K562 (cell line): Measurements from ENCODE around the gene HAL. TPM values are rescaled to one million over a fixed set of nuclear protein-coding genes. Genes with fewer than 3 reads are reported as not detected.

Source experiments
- BMI1 ChIP-seq: fragments of 150-350 bp; IDR thresholded peaks from 2 replicates; pipeline ENCODE4 v1.6.1; 2014; ENCODE audit warnings: low read length
- CBX5 ChIP-seq: IDR thresholded peaks from 2 replicates; pipeline ENCODE4 v1.6.1; 2014; ENCODE audit warnings: low read depth, borderline replicate concordance
- MED1 ChIP-seq: sonication (generic); formaldehyde crosslinking; IDR thresholded peaks from 2 replicates; pipeline ENCODE4 v1.8.1; 2023; ENCODE audit warnings: missing genetic modification reagents, borderline replicate concordance
- MIER1 ChIP-seq: fragments of 450-650 bp; IDR thresholded peaks from 2 replicates; pipeline ENCODE4 v1.6.1; 2016; ENCODE audit warnings: antibody characterized with exemption, mild to moderate bottlenecking, low read depth
- NR4A1 ChIP-seq, 2 experiments: fragments of 250-450 bp in 1 of 2; fragments of 450-650 bp in 1 of 2; sonication (Bioruptor Pico) in 1 of 2; IDR thresholded peaks; 2 replicates each; pipeline versions ENCODE4 v1.4.0 to v1.6.1; 2016 to 2020; ENCODE audit warnings: mild to moderate bottlenecking in 2 of 2, missing compliant biosample characterization in 1 of 2, missing genetic modification characterization in 1 of 2, moderate library complexity in 1 of 2
- SREBF1 ChIP-seq: fragments of 150-350 bp; IDR thresholded peaks from 2 replicates; pipeline ENCODE4 v1.6.1; 2014; ENCODE audit warnings: antibody characterized with exemption, low read depth, low read length, borderline replicate concordance
- TEAD1 ChIP-seq, 2 experiments: fragments of 450-650 bp in 1 of 2; sonication (generic) in 1 of 2; formaldehyde crosslinking; IDR thresholded peaks; 2 replicates each; pipeline versions ENCODE4 v1.4.0 to v1.8.0; 2020 to 2022; ENCODE audit warnings: mild to moderate bottlenecking in 2 of 2, missing genetic modification reagents in 1 of 2
- U2AF2 ChIP-seq: fragments of 200-400 bp; formaldehyde crosslinking; optimal IDR thresholded peaks from 2 replicates; pipeline ENCODE3; 2017; ENCODE audit warnings: low read depth, mild to moderate bottlenecking, low read length
- XRCC4 ChIP-seq: IDR thresholded peaks from one replicate; pipeline ENCODE4 v1.6.1; 2011; ENCODE audit not compliant: insufficient read depth, insufficient read length; ENCODE audit errors: extremely low read depth
- XRCC5 ChIP-seq: fragments of 200-400 bp; formaldehyde crosslinking; IDR thresholded peaks from 2 replicates; pipeline ENCODE4 v1.6.1; 2017; ENCODE audit warnings: low read depth, mild to moderate bottlenecking, low read length
- ZC3H8 ChIP-seq: fragments of 450-650 bp; IDR thresholded peaks from 2 replicates; pipeline ENCODE4 v1.6.1; 2017
- ZNF316 ChIP-seq: fragments of 450-650 bp; IDR thresholded peaks from 2 replicates; pipeline ENCODE4 v1.6.1; 2016
- ZNF354B ChIP-seq: fragments of 250-450 bp; sonication (Bioruptor Pico); IDR thresholded peaks from 2 replicates; pipeline ENCODE4 v1.4.0; 2020
- ZNF551 ChIP-seq: fragments of 250-450 bp; sonication (Bioruptor Pico); IDR thresholded peaks from 2 replicates; pipeline ENCODE4 v1.5.0; 2021; ENCODE audit warnings: mild to moderate bottlenecking, moderate library complexity
- ZNF780A ChIP-seq: fragments of 250-450 bp; sonication (Bioruptor Pico); IDR thresholded peaks from 2 replicates; pipeline ENCODE4 v1.5.0; 2021; ENCODE audit warnings: mild to moderate bottlenecking
- polyA plus RNA-seq, 8 experiments: library from polyadenylated mRNA; depleted of rRNA in 4 of 8; stranded (reverse) in 5 of 8; unstranded in 3 of 8; fragments of >200 nt; fragmentation: Nextera tagmentation in 2 of 8; fragmentation: Illumina TruSeq in 1 of 8; extraction: Ambion mirVana in 2 of 8; extraction: Trizol in 1 of 8; gene quantifications; 2 replicates each; pipeline versions ENCODE4 v1.2.1 to v1.2.3, GENCODE V29; 2011 to 2014; ENCODE audit warnings: inconsistent platforms in 1 of 8, missing spikeins in 1 of 8
- total RNA-seq, 7 experiments: library from RNA; depleted of rRNA in 6 of 7; stranded (reverse); fragments of >200 nt in 6 of 7; fragmentation: Illumina TruSeq in 2 of 7; extraction: Trizol in 2 of 7; gene quantifications; 2 replicates each; pipeline versions ENCODE4 v1.2.1 to v1.2.3, GENCODE V29; 2011 to 2021; ENCODE audit warnings: low replicate concordance in 1 of 7
- TF ChIP-seq, protein P1 (sequence below): sonication (generic); formaldehyde crosslinking; IDR thresholded peaks from 2 replicates; pipeline ENCODE4 v1.8.0; 2022; ENCODE audit warnings: mild to moderate bottlenecking, missing genetic modification reagents
- TF ChIP-seq, protein P2 (sequence below): sonication (generic); formaldehyde crosslinking; IDR thresholded peaks from 2 replicates; pipeline ENCODE4 v1.8.1; 2023; ENCODE audit warnings: mild to moderate bottlenecking, missing genetic modification reagents, moderate library complexity
- TF ChIP-seq, protein P3 (sequence below): fragments of 250-450 bp; sonication (Bioruptor Pico); IDR thresholded peaks from 2 replicates; pipeline ENCODE4 v1.5.0; 2022; ENCODE audit warnings: mild to moderate bottlenecking
- TF ChIP-seq, protein P4 (sequence below): fragments of 450-650 bp; IDR thresholded peaks from 2 replicates; pipeline ENCODE4 v1.6.1; 2018; ENCODE audit not compliant: partially characterized antibody

HAL gene
- total and polyA plus RNA-seq, 9 of the 15 experiments (the other 6 are each of a cell fraction or from before 2014, with no cell fraction given): 0.03 to 0.36 (median 0.20) TPM; not detected in 4

DNA sequence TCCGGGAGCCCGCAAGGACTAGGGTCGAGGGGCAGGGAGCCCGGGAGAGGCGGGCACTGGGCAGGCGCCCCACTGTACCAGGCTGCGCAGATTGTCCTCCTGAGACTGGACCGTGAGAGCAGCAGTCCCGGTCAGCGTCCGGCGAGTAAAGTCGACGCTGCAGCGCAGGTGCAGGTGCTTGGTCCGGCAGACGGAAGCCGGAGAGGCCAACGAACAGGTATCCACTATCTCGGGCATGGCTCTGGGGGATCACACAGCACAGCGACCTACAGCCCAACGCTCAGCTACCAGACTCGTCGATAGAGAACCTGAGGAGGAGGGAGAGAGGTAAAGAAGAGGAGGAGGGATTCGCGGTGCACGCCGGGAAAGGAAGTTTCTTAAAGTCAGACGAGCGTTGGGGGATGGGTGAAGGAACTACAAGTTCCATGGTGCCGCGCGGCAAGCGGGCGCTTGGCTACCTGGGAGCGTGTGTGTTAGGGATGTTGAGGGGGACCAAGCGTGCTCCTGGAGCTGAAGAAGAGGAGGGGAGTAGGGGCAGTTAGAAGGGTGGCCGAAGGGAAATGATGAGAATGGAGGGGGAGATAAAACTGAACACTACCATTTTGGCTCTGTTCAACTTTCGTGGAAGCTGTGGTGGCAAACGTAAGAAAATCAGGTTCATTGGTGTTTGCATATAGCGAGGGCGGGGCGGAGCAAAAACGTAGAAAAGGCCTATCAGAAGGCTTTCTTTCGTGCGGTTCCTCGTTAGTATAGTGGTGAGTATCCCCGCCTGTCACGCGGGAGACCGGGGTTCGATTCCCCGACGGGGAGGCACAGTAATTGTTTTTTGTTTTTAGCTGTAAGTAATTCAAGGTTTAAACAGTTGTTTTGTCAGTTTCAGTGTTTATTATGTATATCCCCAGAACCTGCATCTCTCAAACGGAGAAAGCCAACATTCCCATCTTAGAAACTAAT is 39.4 kb upstream of the HAL start, which contains the start of gene LTA4H (continued):
- TF ChIP-seq NR4A1 (CRISPR knock-in tag; IDR thresholded peaks at IDR 0.05): no peak
- TF ChIP-seq NR4A1 (tag; IDR thresholded peaks at IDR 0.05): peak; percentile 49; the same call in 1 of the 2 replicates
- no peak for TF ChIP-seq ZC3H8
- TF ChIP-seq XRCC4: no peak
- TF ChIP-seq, protein P1, sequence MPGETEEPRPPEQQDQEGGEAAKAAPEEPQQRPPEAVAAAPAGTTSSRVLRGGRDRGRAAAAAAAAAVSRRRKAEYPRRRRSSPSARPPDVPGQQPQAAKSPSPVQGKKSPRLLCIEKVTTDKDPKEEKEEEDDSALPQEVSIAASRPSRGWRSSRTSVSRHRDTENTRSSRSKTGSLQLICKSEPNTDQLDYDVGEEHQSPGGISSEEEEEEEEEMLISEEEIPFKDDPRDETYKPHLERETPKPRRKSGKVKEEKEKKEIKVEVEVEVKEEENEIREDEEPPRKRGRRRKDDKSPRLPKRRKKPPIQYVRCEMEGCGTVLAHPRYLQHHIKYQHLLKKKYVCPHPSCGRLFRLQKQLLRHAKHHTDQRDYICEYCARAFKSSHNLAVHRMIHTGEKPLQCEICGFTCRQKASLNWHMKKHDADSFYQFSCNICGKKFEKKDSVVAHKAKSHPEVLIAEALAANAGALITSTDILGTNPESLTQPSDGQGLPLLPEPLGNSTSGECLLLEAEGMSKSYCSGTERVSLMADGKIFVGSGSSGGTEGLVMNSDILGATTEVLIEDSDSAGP: no peak
- TF ChIP-seq CBX5: no peak
- no peak for TF ChIP-seq U2AF2
- TF ChIP-seq BMI1: no peak
- no peak for TF ChIP-seq MIER1
- TF ChIP-seq ZNF780A: no peak
- TF ChIP-seq TEAD1 (CRISPR knock-in tag; IDR thresholded peaks at IDR 0.05): no peak
- TF ChIP-seq, protein P2, sequence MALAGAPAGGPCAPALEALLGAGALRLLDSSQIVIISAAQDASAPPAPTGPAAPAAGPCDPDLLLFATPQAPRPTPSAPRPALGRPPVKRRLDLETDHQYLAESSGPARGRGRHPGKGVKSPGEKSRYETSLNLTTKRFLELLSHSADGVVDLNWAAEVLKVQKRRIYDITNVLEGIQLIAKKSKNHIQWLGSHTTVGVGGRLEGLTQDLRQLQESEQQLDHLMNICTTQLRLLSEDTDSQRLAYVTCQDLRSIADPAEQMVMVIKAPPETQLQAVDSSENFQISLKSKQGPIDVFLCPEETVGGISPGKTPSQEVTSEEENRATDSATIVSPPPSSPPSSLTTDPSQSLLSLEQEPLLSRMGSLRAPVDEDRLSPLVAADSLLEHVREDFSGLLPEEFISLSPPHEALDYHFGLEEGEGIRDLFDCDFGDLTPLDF: no peak
- no peak; the same call in 1 of the 2 replicates for TF ChIP-seq XRCC5
- TF ChIP-seq, protein P3, sequence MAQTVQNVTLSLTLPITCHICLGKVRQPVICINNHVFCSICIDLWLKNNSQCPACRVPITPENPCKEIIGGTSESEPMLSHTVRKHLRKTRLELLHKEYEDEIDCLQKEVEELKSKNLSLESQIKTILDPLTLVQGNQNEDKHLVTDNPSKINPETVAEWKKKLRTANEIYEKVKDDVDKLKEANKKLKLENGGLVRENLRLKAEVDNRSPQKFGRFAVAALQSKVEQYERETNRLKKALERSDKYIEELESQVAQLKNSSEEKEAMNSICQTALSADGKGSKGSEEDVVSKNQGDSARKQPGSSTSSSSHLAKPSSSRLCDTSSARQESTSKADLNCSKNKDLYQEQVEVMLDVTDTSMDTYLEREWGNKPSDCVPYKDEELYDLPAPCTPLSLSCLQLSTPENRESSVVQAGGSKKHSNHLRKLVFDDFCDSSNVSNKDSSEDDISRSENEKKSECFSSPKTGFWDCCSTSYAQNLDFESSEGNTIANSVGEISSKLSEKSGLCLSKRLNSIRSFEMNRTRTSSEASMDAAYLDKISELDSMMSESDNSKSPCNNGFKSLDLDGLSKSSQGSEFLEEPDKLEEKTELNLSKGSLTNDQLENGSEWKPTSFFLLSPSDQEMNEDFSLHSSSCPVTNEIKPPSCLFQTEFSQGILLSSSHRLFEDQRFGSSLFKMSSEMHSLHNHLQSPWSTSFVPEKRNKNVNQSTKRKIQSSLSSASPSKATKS (CRISPR knock-in tag): no peak
- no peak for TF ChIP-seq ZNF354B (CRISPR knock-in tag)
- TF ChIP-seq, protein P4, sequence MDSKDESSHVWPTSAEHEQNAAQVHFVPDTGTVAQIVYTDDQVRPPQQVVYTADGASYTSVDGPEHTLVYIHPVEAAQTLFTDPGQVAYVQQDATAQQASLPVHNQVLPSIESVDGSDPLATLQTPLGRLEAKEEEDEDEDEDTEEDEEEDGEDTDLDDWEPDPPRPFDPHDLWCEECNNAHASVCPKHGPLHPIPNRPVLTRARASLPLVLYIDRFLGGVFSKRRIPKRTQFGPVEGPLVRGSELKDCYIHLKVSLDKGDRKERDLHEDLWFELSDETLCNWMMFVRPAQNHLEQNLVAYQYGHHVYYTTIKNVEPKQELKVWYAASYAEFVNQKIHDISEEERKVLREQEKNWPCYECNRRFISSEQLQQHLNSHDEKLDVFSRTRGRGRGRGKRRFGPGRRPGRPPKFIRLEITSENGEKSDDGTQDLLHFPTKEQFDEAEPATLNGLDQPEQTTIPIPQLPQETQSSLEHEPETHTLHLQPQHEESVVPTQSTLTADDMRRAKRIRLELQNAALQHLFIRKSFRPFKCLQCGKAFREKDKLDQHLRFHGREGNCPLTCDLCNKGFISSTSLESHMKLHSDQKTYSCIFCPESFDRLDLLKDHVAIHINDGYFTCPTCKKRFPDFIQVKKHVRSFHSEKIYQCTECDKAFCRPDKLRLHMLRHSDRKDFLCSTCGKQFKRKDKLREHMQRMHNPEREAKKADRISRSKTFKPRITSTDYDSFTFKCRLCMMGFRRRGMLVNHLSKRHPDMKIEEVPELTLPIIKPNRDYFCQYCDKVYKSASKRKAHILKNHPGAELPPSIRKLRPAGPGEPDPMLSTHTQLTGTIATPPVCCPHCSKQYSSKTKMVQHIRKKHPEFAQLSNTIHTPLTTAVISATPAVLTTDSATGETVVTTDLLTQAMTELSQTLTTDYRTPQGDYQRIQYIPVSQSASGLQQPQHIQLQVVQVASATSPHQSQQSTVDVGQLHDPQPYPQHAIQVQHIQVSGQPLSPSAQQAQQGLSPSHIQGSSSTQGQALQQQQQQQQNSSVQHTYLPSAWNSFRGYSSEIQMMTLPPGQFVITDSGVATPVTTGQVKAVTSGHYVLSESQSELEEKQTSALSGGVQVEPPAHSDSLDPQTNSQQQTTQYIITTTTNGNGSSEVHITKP: peak; percentile 81
- no peak for TF ChIP-seq MED1 (CRISPR knock-in tag)
- no peak for TF ChIP-seq ZNF551 (CRISPR knock-in tag)
- no peak for TF ChIP-seq SREBF1
- TF ChIP-seq ZNF316: no peak; the same call in 1 of the 2 replicates
